Fibroblast of skin of scalp (primary cell): ENCODE data around the gene CARD19.
"Not testable (repeated sequence)": the region's sequence is repeated elsewhere in the genome, so short reads cannot be mapped to it uniquely, and the experiment has no call there.

Experiments used
- DNase-seq: peaks from one replicate; pipeline ENCODE4 v3.0.0-alpha.2; 2013

Gene CARD19

GRCh38 chr9:93134015-93134739, 38.2 kb downstream of the CARD19 start, which contains the start of gene NINJ1:
NINJ1 (minus strand) TSS chr9:93134251; CDS start chr9:93134217, 34 bp downstream.
- DNase-seq, result peak; percentile 69

- DNase-seq, result no peak
Observed at GRCh38 chr9:93134740-93135444, 38.9 kb downstream of the CARD19 start.

- no peak for DNase-seq
Observed at GRCh38 chr9:93136011-93136440, 40.0 kb downstream of the CARD19 start.

GRCh38 chr9:93137362-93137761, 41.3 kb downstream of the CARD19 start:
- no peak for DNase-seq

- no peak for DNase-seq
Observed at GRCh38 chr9:93138171-93138764, 42.3 kb downstream of the CARD19 start.

- DNase-seq, result no peak
Observed at GRCh38 chr9:93139365-93140182, 43.6 kb downstream of the CARD19 start.

- DNase-seq, result no peak
Observed at GRCh38 chr9:93141771-93142483, 45.9 kb downstream of the CARD19 start.

- no peak for DNase-seq
Observed at GRCh38 chr9:93143830-93144530, 48.0 kb downstream of the CARD19 start.

GRCh38 chr9:93146696-93147095, 50.7 kb downstream of the CARD19 start:
- not testable (repeated sequence) for DNase-seq

- no peak for DNase-seq
Observed at GRCh38 chr9:93147632-93148031, 51.6 kb downstream of the CARD19 start.

GRCh38 chr9:93148721-93149120, 52.7 kb downstream of the CARD19 start:
- no peak for DNase-seq

GRCh38 chr9:93149361-93149760, 53.3 kb downstream of the CARD19 start:
- no peak for DNase-seq

- no peak for DNase-seq
Observed at GRCh38 chr9:93151097-93151784, 55.2 kb downstream of the CARD19 start.

GRCh38 chr9:93154293-93154903, 58.4 kb downstream of the CARD19 start:
- DNase-seq, result peak; percentile 16

- no peak for DNase-seq
Observed at GRCh38 chr9:93155716-93156474, 59.9 kb downstream of the CARD19 start.

- no peak for DNase-seq
Observed at GRCh38 chr9:93156475-93157008, 60.5 kb downstream of the CARD19 start.

GRCh38 chr9:93159601-93160471, 63.8 kb downstream of the CARD19 start:
- DNase-seq, result peak; percentile 87
